Pons (tissue), 1 donor: ENCODE results near the gene RGS19.

Source experiments
- DNase-seq: peaks from one replicate; pipeline ENCODE4 v3.0.0-alpha.2; 2016; ENCODE audit warnings: low spot score

RGS19 gene

GRCh38 chr20:64076061-64076997, 3.0 kb downstream of the RGS19 start:
- DNase-seq = no peak

GRCh38 chr20:64075556-64075955, 3.8 kb downstream of the RGS19 start:
- DNase-seq = no peak

GRCh38 chr20:64074963-64075362, 4.4 kb downstream of the RGS19 start:
- no peak for DNase-seq

GRCh38 chr20:64074184-64074789, 5.0 kb downstream of the RGS19 start:
- no peak for DNase-seq

- no peak for DNase-seq
These were observed 5.7 kb downstream of the RGS19 start for GRCh38 chr20:64073476-64074183.

- no peak for DNase-seq
These were observed 6.7 kb downstream of the RGS19 start for GRCh38 chr20:64072498-64073063.

GRCh38 chr20:64071341-64072332, 7.7 kb downstream of the RGS19 start:
- DNase-seq = no peak

GRCh38 chr20:64070244-64070993, 8.9 kb downstream of the RGS19 start:
- no peak for DNase-seq

- DNase-seq = no peak
These were observed 9.6 kb downstream of the RGS19 start for GRCh38 chr20:64069614-64070243.

GRCh38 chr20:64069209-64069613, 10.1 kb downstream of the RGS19 start:
- DNase-seq = no peak

- DNase-seq = no peak
These were observed 10.7 kb downstream of the RGS19 start for GRCh38 chr20:64068386-64069208.

GRCh38 chr20:64067733-64068307, 11.5 kb downstream of the RGS19 start:
- DNase-seq = no peak

- no peak for DNase-seq
These were observed 12.2 kb downstream of the RGS19 start for GRCh38 chr20:64067005-64067632.

- no peak for DNase-seq
These were observed 13.4 kb downstream of the RGS19 start for GRCh38 chr20:64065974-64066343.

- no peak for DNase-seq
These were observed 14.0 kb downstream of the RGS19 start for GRCh38 chr20:64065062-64065973.

GRCh38 chr20:64064145-64064698, 15.1 kb downstream of the RGS19 start:
- DNase-seq = no peak
